Hepatocyte (in vitro differentiated cells): ENCODE measurements around the gene MICALL1. TPM values are rescaled to one million over a fixed set of nuclear protein-coding genes. Genes with fewer than 3 reads are reported as not detected.

ENCODE experiments used
- DNase-seq: peaks from one replicate; pipeline ENCODE4 v3.0.0-alpha.2; 2016; ENCODE audit warnings: low spot score
- H2AFZ ChIP-seq: fragments of 200-600 bp; sonication (generic); 2 replicates; pipeline ENCODE4 v1.6.0; 2016; ENCODE audit warnings: antibody characterized with exemption, mild to moderate bottlenecking
- H3K27ac ChIP-seq: fragments of 200-600 bp; sonication (generic); 2 replicates; pipeline ENCODE4 v1.5.1; 2016; ENCODE audit warnings: mild to moderate bottlenecking
- H3K27me3 ChIP-seq: fragments of 200-600 bp; sonication (generic); 2 replicates; pipeline ENCODE4 v1.6.1; 2016
- H3K36me3 ChIP-seq: fragments of 200-600 bp; sonication (generic); replicated peaks from 2 replicates; pipeline ENCODE4 v1.5.1; 2016; ENCODE audit warnings: low read depth; ENCODE audit not compliant: insufficient read depth
- H3K4me1 ChIP-seq: fragments of 200-600 bp; sonication (generic); 2 replicates; pipeline ENCODE4 v1.5.1; 2016; ENCODE audit warnings: mild to moderate bottlenecking, moderate library complexity; ENCODE audit not compliant: insufficient read depth
- H3K4me2 ChIP-seq: fragments of 200-600 bp; sonication (generic); 2 replicates; pipeline ENCODE4 v1.6.0; 2016
- H3K4me3 ChIP-seq: fragments of 200-600 bp; sonication (generic); 2 replicates; pipeline ENCODE4 v1.5.1; 2016; ENCODE audit warnings: mild to moderate bottlenecking
- H3K79me2 ChIP-seq: fragments of 200-600 bp; sonication (generic); 2 replicates; pipeline ENCODE4 v1.6.0; 2017; ENCODE audit warnings: mild to moderate bottlenecking
- H3K9me2 ChIP-seq: fragments of 200-600 bp; sonication (generic); replicated peaks from 2 replicates; pipeline ENCODE4 v1.6.0; 2017; ENCODE audit warnings: mild to moderate bottlenecking; ENCODE audit not compliant: insufficient read depth
- H3K9me3 ChIP-seq: fragments of 200-600 bp; sonication (generic); 2 replicates; pipeline ENCODE4 v1.5.1; 2016; ENCODE audit warnings: low read depth, mild to moderate bottlenecking
- H4K20me1 ChIP-seq: fragments of 200-600 bp; sonication (generic); 2 replicates; pipeline ENCODE4 v1.6.0; 2016; ENCODE audit warnings: mild to moderate bottlenecking; ENCODE audit not compliant: insufficient read depth, poor library complexity, severe bottlenecking
- CTCF ChIP-seq: fragments of 200-600 bp; sonication (generic); IDR thresholded peaks from 2 replicates; pipeline ENCODE4 v1.5.1; 2016; ENCODE audit warnings: antibody characterized with exemption, mild to moderate bottlenecking; ENCODE audit not compliant: poor library complexity
- EZH2 ChIP-seq: fragments of 200-600 bp; sonication (generic); IDR thresholded peaks from 2 replicates; pipeline ENCODE4 v1.6.1; 2016; ENCODE audit warnings: antibody characterized with exemption, mild to moderate bottlenecking, borderline replicate concordance
- EZH2phosphoT487 ChIP-seq: fragments of 200-600 bp; sonication (generic); IDR thresholded peaks from one replicate; pipeline ENCODE4 v1.6.1; 2018; ENCODE audit warnings: antibody characterized with exemption, mild to moderate bottlenecking, low read depth, moderate library complexity; ENCODE audit not compliant: unreplicated experiment, severe bottlenecking
- WGBS: methylation state at CpG from one replicate; pipeline ENCODE4 v1.1.6; 2016; ENCODE audit warnings: low lambda C conversion rate; ENCODE audit errors: missing lambda C conversion rate; 5-methylcytosine and 5-hydroxymethylcytosine counted together
- polyA plus RNA-seq: library from polyadenylated mRNA; unstranded; fragments of >200 nt; fragmentation: Nextera tagmentation; extraction: Ambion mirVana; gene quantifications from 2 replicates; pipeline ENCODE4 v1.2.1, GENCODE V29; 2016
- total RNA-seq: library from RNA; depleted of rRNA; stranded (reverse); fragments of >200 nt; gene quantifications from 2 replicates; pipeline ENCODE4 v1.2.3, GENCODE V29; 2014

MICALL1 gene
- total and polyA plus RNA-seq, 2 experiments from 2014 or later = 15.0 to 26.1 TPM

GRCh38 chr22:37959231-37959825 lies 53.2 kb downstream of the MICALL1 start:
- no peaks in the 10 kb centered on the region for H3K27me3 ChIP-seq
- no peak for DNase-seq
- H3K9me3 ChIP-seq = no peaks in the 10 kb centered on the region
- no peak overlapping the region for H3K27ac ChIP-seq
- no peaks in the 10 kb centered on the region for H3K36me3 ChIP-seq
- no peaks in the 10 kb centered on the region for H3K9me2 ChIP-seq
- H3K4me2 ChIP-seq = no peak overlapping the region
- no peaks in the 10 kb centered on the region for H4K20me1 ChIP-seq
- no peak overlapping the region for H3K4me3 ChIP-seq
- H3K79me2 ChIP-seq = peaks cover 22% of the 10 kb centered on the region
- TF ChIP-seq EZH2phosphoT487 = no peak
- TF ChIP-seq EZH2 = no peak
- TF ChIP-seq CTCF = no peak
- no peak overlapping the region for H2AFZ ChIP-seq
- 98% methylated on average over 18 of the region's 18 CpGs for WGBS
- H3K4me1 ChIP-seq = peaks cover 4% of the 10 kb centered on the region

- H2AFZ ChIP-seq = no peak overlapping the region
- no peaks in the 10 kb centered on the region for H3K9me2 ChIP-seq
- WGBS = 98% methylated on average over 4 of the region's 4 CpGs
- H3K27ac ChIP-seq = no peak overlapping the region
- no peaks in the 10 kb centered on the region for H3K4me1 ChIP-seq
- H3K79me2 ChIP-seq = peaks cover 8% of the 10 kb centered on the region
- no peak for TF ChIP-seq CTCF
- no peak for TF ChIP-seq EZH2phosphoT487
- TF ChIP-seq EZH2 = no peak
- peaks cover 5% of the 10 kb centered on the region for H4K20me1 ChIP-seq
- no peaks in the 10 kb centered on the region for H3K27me3 ChIP-seq
- no peaks in the 10 kb centered on the region for H3K9me3 ChIP-seq
- H3K36me3 ChIP-seq = no peaks in the 10 kb centered on the region
- no peak overlapping the region for H3K4me2 ChIP-seq
- no peak overlapping the region for H3K4me3 ChIP-seq
- no peak for DNase-seq
These were observed 55.0 kb downstream of the MICALL1 start for GRCh38 chr22:37961062-37961461.

GRCh38 chr22:37965940-37966664 lies 60.0 kb downstream of the MICALL1 start:
- Histone ChIP-seq H3K27ac (no peak overlapping the region), H3K4me1 (no peaks in the 10 kb centered on the region), H4K20me1 (peaks cover 5% of the 10 kb centered on the region), H3K36me3 (no peaks in the 10 kb centered on the region), H3K27me3 (no peaks in the 10 kb centered on the region), H3K9me3 (no peaks in the 10 kb centered on the region), H3K9me2 (no peaks in the 10 kb centered on the region), H3K4me2 (no peak overlapping the region), H3K4me3 (no peak overlapping the region), H3K79me2 (peaks cover 2% of the 10 kb centered on the region), H2AFZ (no peak overlapping the region)
- WGBS = 90% methylated on average over 9 of the region's 9 CpGs
- TF ChIP-seq CTCF (no peak), EZH2 (no peak), EZH2phosphoT487 (no peak)
- no peak for DNase-seq
